ENCODE data around the gene DHRS13.

DNA sequence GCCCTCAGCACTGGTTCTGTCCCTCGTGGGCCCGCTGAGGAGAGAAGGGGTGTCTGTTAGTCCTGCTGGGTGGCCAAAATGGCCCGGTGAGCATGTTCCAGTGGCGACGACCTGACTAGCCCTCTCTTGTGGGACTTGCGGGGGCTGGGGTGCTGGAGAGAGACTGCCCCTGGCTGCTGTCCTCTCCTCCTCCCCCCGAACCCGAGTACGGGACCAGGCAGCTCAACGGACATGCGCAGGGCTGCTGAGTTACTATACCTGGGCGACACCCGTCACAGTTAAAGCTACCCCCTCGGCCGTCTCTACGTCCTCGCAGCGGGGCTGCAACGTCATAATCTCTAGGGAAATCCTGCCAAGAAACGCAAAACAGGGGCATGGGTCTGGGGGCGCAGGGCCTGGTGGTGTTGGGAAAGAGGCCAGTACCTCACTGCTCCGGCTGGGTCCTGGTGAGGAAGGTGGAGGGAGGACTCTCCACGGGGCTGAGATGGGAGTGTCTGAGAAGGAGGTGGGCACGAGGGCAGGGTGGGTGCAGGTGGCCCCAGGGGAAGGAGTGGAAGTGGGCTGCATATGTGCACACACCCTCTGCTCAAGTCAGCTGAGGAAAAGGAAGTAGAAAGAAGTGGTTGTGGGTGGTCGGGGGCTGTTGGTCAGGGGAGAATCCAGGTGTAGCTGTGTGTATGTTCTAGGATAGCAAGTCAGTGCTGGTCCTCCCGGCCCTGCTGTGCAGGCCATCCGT is 18.7 kb downstream of the DHRS13 start:
- TF ChIP-seq, protein P1, sequence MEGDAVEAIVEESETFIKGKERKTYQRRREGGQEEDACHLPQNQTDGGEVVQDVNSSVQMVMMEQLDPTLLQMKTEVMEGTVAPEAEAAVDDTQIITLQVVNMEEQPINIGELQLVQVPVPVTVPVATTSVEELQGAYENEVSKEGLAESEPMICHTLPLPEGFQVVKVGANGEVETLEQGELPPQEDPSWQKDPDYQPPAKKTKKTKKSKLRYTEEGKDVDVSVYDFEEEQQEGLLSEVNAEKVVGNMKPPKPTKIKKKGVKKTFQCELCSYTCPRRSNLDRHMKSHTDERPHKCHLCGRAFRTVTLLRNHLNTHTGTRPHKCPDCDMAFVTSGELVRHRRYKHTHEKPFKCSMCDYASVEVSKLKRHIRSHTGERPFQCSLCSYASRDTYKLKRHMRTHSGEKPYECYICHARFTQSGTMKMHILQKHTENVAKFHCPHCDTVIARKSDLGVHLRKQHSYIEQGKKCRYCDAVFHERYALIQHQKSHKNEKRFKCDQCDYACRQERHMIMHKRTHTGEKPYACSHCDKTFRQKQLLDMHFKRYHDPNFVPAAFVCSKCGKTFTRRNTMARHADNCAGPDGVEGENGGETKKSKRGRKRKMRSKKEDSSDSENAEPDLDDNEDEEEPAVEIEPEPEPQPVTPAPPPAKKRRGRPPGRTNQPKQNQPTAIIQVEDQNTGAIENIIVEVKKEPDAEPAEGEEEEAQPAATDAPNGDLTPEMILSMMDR (IDR thresholded peaks at IDR 0.05) = no peak
- no peak for TF ChIP-seq POLR2A (IDR thresholded peaks at IDR 0.05)
- no peak for TF ChIP-seq POLR2AphosphoS5 (IDR thresholded peaks at IDR 0.05; ENCODE audit: insufficient read depth in 1 of 2, low read depth in 1 of 2)

All from vagina (tissue), 2 donors.